GM12878 (cell line): ENCODE data around the gene TNP2. TPM values are rescaled to one million over a fixed set of nuclear protein-coding genes. Genes with fewer than 3 reads are reported as not detected.
A peak's percentile ranks its signal among the peaks of the same experiment; 100 is the strongest.

Experiments used
- ATF7 ChIP-seq: fragments of 450-650 bp; IDR thresholded peaks from 2 replicates; pipeline ENCODE4 v1.6.1; 2016; ENCODE audit warnings: low read depth, mild to moderate bottlenecking
- EGR1 ChIP-seq, 2 experiments: IDR thresholded peaks; 1 replicate in 1 of 2; 2 replicates in 1 of 2; pipeline ENCODE4 v1.6.1; 2011 to 2012; ENCODE audit warnings: low read depth in 2 of 2, low read length in 2 of 2, borderline replicate concordance in 1 of 2, mild to moderate bottlenecking in 1 of 2, moderate library complexity in 1 of 2
- GABPA ChIP-seq: IDR thresholded peaks from 2 replicates; pipeline ENCODE4 v1.6.1; 2014; ENCODE audit warnings: antibody characterized with exemption, low read depth, mild to moderate bottlenecking, inconsistent platforms
- IRF4 ChIP-seq: IDR thresholded peaks from 2 replicates; pipeline ENCODE4 v1.6.1; 2011; ENCODE audit warnings: low read depth, low read length
- JUNB ChIP-seq: IDR thresholded peaks from 2 replicates; pipeline ENCODE4 v1.6.1; 2016; ENCODE audit warnings: antibody characterized with exemption, mild to moderate bottlenecking
- MEF2A ChIP-seq: IDR thresholded peaks from 2 replicates; pipeline ENCODE4 v1.6.1; 2011; ENCODE audit warnings: low read depth, mild to moderate bottlenecking, low read length, moderate library complexity; ENCODE audit not compliant: insufficient read depth
- MEF2B ChIP-seq: fragments of 450-650 bp; IDR thresholded peaks from 2 replicates; pipeline ENCODE4 v1.6.1; 2018; ENCODE audit warnings: mild to moderate bottlenecking, moderate library complexity; ENCODE audit not compliant: partially characterized antibody, poor library complexity, severe bottlenecking
- REST ChIP-seq: IDR thresholded peaks from 2 replicates; pipeline ENCODE4 v1.6.1; 2012; ENCODE audit warnings: mild to moderate bottlenecking, low read depth, low read length
- SIX5 ChIP-seq: IDR thresholded peaks from 2 replicates; pipeline ENCODE4 v1.6.1; 2011; ENCODE audit warnings: mild to moderate bottlenecking, low read depth, low read length, moderate library complexity; ENCODE audit not compliant: severe bottlenecking
- ZNF217 ChIP-seq: fragments of 450-650 bp; IDR thresholded peaks from 2 replicates; pipeline ENCODE4 v1.6.1; 2017; ENCODE audit warnings: antibody characterized with exemption, mild to moderate bottlenecking
- ZNF274 ChIP-seq: IDR thresholded peaks from one replicate; pipeline ENCODE4 v1.8.0; 2011; ENCODE audit not compliant: insufficient read length, insufficient read depth
- polyA plus RNA-seq, 11 experiments: library from polyadenylated mRNA; depleted of rRNA in 4 of 11; unstranded in 6 of 11; stranded (reverse) in 5 of 11; fragments of >200 nt; fragmentation: Nextera tagmentation in 4 of 11; fragmentation: Illumina TruSeq in 1 of 11; extraction: Ambion mirVana in 4 of 11; extraction: Trizol in 1 of 11; gene quantifications; 1 replicate in 1 of 11; 2 replicates in 10 of 11; pipeline versions ENCODE4 v1.2.1 to v1.2.3, GENCODE V29; 2011 to 2016; ENCODE audit warnings: inconsistent platforms in 2 of 11, missing spikeins in 2 of 11, low read depth in 1 of 11
- total RNA-seq, 4 experiments: library from RNA; depleted of rRNA in 3 of 4; stranded (reverse); fragments of >200 nt in 3 of 4; fragmentation: Illumina TruSeq in 1 of 4; extraction: Trizol in 1 of 4; gene quantifications; 2 replicates each; pipeline versions ENCODE4 v1.2.1 to v1.2.3, GENCODE V29; 2013 to 2021
- TF ChIP-seq, protein P1 (sequence below): fragments of 450-650 bp; formaldehyde crosslinking; IDR thresholded peaks from 2 replicates; pipeline ENCODE4 v1.4.0; 2020; ENCODE audit warnings: mild to moderate bottlenecking, moderate library complexity
- TF ChIP-seq, protein P2 (sequence below): IDR thresholded peaks from 2 replicates; pipeline ENCODE4 v1.6.1; 2012; ENCODE audit warnings: improper control_type of control experiment, low read depth, low read length; ENCODE audit not compliant: insufficient replicate concordance
- TF ChIP-seq, protein P3 (sequence below): fragments of 450-650 bp; conservative IDR thresholded peaks from 2 replicates; pipeline ENCODE4 v1.6.1; 2017; ENCODE audit warnings: mild to moderate bottlenecking, moderate library complexity

Gene TNP2
- total and polyA plus RNA-seq, 10 of the 15 experiments (the other 5 are each of a cell fraction or from before 2014, with no cell fraction given), result not detected

DNA sequence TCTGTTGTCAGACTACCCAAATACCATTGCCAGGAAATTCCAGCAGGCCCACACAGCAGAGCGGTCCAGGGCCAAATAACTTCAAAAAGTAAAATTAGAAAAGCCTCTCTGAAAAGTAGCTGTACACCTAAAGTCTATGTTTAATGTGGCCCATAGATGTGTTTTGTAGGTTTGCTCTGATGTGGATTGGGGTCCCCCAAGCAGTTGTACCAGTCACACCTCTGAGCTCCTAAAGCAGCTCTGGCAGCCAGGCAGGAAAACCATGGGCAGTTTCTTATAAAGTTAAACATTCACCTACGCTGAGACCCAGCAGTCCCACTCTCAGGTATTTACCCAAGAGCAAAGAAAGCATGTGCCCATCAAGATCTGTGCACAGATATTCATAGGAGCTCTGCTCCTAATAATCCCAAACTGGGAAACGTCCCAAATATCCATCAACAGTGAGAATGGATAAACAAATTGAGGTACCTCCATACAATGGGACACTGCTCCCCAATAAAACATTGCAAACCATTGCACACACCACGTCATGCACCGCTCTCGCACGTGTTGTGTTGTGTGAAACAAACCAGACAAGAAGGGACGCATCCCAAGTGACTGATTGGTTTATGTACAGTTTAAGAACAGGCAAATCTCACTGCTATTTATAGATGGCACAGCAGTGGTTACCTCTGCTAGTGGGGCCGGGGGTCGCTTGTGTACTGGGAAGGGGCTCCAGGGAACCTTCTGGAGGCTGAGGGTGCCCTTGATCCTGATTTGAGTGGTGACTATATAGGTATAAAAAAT, 27.8 kb upstream of the TNP2 start (continued):
- TF ChIP-seq JUNB, result peak; percentile 9; the same call in 1 of the 2 replicates
- TF ChIP-seq, protein P1, sequence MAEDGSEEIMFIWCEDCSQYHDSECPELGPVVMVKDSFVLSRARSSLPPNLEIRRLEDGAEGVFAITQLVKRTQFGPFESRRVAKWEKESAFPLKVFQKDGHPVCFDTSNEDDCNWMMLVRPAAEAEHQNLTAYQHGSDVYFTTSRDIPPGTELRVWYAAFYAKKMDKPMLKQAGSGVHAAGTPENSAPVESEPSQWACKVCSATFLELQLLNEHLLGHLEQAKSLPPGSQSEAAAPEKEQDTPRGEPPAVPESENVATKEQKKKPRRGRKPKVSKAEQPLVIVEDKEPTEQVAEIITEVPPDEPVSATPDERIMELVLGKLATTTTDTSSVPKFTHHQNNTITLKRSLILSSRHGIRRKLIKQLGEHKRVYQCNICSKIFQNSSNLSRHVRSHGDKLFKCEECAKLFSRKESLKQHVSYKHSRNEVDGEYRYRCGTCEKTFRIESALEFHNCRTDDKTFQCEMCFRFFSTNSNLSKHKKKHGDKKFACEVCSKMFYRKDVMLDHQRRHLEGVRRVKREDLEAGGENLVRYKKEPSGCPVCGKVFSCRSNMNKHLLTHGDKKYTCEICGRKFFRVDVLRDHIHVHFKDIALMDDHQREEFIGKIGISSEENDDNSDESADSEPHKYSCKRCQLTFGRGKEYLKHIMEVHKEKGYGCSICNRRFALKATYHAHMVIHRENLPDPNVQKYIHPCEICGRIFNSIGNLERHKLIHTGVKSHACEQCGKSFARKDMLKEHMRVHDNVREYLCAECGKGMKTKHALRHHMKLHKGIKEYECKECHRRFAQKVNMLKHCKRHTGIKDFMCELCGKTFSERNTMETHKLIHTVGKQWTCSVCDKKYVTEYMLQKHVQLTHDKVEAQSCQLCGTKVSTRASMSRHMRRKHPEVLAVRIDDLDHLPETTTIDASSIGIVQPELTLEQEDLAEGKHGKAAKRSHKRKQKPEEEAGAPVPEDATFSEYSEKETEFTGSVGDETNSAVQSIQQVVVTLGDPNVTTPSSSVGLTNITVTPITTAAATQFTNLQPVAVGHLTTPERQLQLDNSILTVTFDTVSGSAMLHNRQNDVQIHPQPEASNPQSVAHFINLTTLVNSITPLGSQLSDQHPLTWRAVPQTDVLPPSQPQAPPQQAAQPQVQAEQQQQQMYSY (CRISPR knock-in tag), result no peak
- no peak for TF ChIP-seq MEF2A
- TF ChIP-seq EGR1 (IDR thresholded peaks at IDR 0.05; ENCODE audit: borderline replicate concordance in 1 of 2, low read depth in 2 of 2, low read length in 2 of 2), result no peak
- no peak for TF ChIP-seq ATF7
- no peak for TF ChIP-seq ZNF274
- no peak for TF ChIP-seq IRF4
- no peak for TF ChIP-seq ZNF217
- TF ChIP-seq, protein P2, sequence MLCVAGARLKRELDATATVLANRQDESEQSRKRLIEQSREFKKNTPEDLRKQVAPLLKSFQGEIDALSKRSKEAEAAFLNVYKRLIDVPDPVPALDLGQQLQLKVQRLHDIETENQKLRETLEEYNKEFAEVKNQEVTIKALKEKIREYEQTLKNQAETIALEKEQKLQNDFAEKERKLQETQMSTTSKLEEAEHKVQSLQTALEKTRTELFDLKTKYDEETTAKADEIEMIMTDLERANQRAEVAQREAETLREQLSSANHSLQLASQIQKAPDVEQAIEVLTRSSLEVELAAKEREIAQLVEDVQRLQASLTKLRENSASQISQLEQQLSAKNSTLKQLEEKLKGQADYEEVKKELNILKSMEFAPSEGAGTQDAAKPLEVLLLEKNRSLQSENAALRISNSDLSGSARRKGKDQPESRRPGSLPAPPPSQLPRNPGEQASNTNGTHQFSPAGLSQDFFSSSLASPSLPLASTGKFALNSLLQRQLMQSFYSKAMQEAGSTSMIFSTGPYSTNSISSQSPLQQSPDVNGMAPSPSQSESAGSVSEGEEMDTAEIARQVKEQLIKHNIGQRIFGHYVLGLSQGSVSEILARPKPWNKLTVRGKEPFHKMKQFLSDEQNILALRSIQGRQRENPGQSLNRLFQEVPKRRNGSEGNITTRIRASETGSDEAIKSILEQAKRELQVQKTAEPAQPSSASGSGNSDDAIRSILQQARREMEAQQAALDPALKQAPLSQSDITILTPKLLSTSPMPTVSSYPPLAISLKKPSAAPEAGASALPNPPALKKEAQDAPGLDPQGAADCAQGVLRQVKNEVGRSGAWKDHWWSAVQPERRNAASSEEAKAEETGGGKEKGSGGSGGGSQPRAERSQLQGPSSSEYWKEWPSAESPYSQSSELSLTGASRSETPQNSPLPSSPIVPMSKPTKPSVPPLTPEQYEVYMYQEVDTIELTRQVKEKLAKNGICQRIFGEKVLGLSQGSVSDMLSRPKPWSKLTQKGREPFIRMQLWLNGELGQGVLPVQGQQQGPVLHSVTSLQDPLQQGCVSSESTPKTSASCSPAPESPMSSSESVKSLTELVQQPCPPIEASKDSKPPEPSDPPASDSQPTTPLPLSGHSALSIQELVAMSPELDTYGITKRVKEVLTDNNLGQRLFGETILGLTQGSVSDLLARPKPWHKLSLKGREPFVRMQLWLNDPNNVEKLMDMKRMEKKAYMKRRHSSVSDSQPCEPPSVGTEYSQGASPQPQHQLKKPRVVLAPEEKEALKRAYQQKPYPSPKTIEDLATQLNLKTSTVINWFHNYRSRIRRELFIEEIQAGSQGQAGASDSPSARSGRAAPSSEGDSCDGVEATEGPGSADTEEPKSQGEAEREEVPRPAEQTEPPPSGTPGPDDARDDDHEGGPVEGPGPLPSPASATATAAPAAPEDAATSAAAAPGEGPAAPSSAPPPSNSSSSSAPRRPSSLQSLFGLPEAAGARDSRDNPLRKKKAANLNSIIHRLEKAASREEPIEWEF, result no peak
- no peak for TF ChIP-seq GABPA
- TF ChIP-seq SIX5, result no peak
- TF ChIP-seq REST, result no peak
- TF ChIP-seq, protein P3, sequence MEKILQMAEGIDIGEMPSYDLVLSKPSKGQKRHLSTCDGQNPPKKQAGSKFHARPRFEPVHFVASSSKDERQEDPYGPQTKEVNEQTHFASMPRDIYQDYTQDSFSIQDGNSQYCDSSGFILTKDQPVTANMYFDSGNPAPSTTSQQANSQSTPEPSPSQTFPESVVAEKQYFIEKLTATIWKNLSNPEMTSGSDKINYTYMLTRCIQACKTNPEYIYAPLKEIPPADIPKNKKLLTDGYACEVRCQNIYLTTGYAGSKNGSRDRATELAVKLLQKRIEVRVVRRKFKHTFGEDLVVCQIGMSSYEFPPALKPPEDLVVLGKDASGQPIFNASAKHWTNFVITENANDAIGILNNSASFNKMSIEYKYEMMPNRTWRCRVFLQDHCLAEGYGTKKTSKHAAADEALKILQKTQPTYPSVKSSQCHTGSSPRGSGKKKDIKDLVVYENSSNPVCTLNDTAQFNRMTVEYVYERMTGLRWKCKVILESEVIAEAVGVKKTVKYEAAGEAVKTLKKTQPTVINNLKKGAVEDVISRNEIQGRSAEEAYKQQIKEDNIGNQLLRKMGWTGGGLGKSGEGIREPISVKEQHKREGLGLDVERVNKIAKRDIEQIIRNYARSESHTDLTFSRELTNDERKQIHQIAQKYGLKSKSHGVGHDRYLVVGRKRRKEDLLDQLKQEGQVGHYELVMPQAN, result no peak
- no peak for TF ChIP-seq MEF2B
